OCI-LY1 (cell line): ENCODE measurements around the gene ABCA4.

ENCODE experiments used
- H2AFZ ChIP-seq: fragments of 200-600 bp; sonication (generic), shearing (Covaris generic); 2 replicates; pipeline ENCODE4 v1.6.0; 2014; ENCODE audit warnings: antibody characterized with exemption, mild to moderate bottlenecking, low read length
- H3F3A ChIP-seq: fragments of 200-600 bp; sonication (generic), shearing (Covaris generic); 2 replicates; pipeline ENCODE4 v1.6.0; 2014; ENCODE audit warnings: mild to moderate bottlenecking, antibody characterized with exemption, low read length, moderate library complexity; ENCODE audit not compliant: insufficient read depth
- H3K27ac ChIP-seq: fragments of 200-600 bp; sonication (generic); 2 replicates; pipeline ENCODE4 v1.5.1; 2014; ENCODE audit warnings: low read length, mixed run types, mild to moderate bottlenecking, low read depth; ENCODE audit not compliant: poor library complexity, severe bottlenecking
- H3K27me3 ChIP-seq: fragments of 200-600 bp; sonication (generic); 2 replicates; pipeline ENCODE4 v1.6.0; 2014; ENCODE audit warnings: antibody characterized with exemption, mild to moderate bottlenecking, low read length, moderate library complexity; ENCODE audit not compliant: insufficient read depth
- H3K36me3 ChIP-seq: fragments of 200-600 bp; sonication (generic); 2 replicates; pipeline ENCODE4 v1.6.1; 2014; ENCODE audit warnings: mild to moderate bottlenecking, antibody characterized with exemption, low read length, moderate library complexity, mixed read lengths; ENCODE audit not compliant: insufficient read depth
- H3K4me1 ChIP-seq: fragments of 200-600 bp; sonication (generic); 2 replicates; pipeline ENCODE4 v1.5.1; 2014; ENCODE audit warnings: mild to moderate bottlenecking, low read length, moderate library complexity; ENCODE audit not compliant: insufficient read depth, severe bottlenecking
- H3K4me2 ChIP-seq: fragments of 200-600 bp; sonication (generic), shearing (Covaris generic); 2 replicates; pipeline ENCODE4 v1.6.1; 2014; ENCODE audit warnings: low read length
- H3K4me3 ChIP-seq: fragments of 200-600 bp; sonication (generic); 2 replicates; pipeline ENCODE4 v1.5.1; 2014; ENCODE audit warnings: low read length, low read depth, mild to moderate bottlenecking, mixed read lengths; ENCODE audit not compliant: poor library complexity, severe bottlenecking
- H3K79me2 ChIP-seq: fragments of 200-600 bp; shearing (Covaris generic); 2 replicates; pipeline ENCODE4 v1.6.1; 2016; ENCODE audit warnings: mixed run types, low read length, mixed read lengths; ENCODE audit not compliant: insufficient read depth
- H3K9ac ChIP-seq: fragments of 200-600 bp; sonication (generic), shearing (Covaris generic); 2 replicates; pipeline ENCODE4 v1.6.1; 2014; ENCODE audit warnings: mild to moderate bottlenecking, low read length, mixed read lengths
- H3K9me2 ChIP-seq: fragments of 200-600 bp; sonication (generic), shearing (Covaris generic); 2 replicates; pipeline ENCODE4 v1.6.1; 2014; ENCODE audit warnings: low read depth, mild to moderate bottlenecking, low read length, mixed read lengths
- H3K9me3 ChIP-seq: fragments of 200-600 bp; shearing (Covaris generic); 2 replicates; pipeline ENCODE4 v1.6.1; 2014; ENCODE audit warnings: low read length, mixed read lengths
- H4K20me1 ChIP-seq: fragments of 200-600 bp; sonication (generic), shearing (Covaris generic); 2 replicates; pipeline ENCODE4 v1.6.0; 2016; ENCODE audit warnings: mild to moderate bottlenecking, low read length; ENCODE audit not compliant: insufficient read depth
- CTCF ChIP-seq: fragments of 200-600 bp; sonication (generic), shearing (Covaris generic); IDR thresholded peaks from 2 replicates; pipeline ENCODE4 v1.5.1; 2017; ENCODE audit warnings: mild to moderate bottlenecking, antibody characterized with exemption, low read length, moderate library complexity, mixed read lengths
- EZH2 ChIP-seq: fragments of 200-600 bp; sonication (generic), shearing (Covaris generic); IDR thresholded peaks from 2 replicates; pipeline ENCODE4 v1.8.0; 2017; ENCODE audit warnings: borderline replicate concordance, mixed run types, mild to moderate bottlenecking, antibody characterized with exemption, low read length, moderate library complexity, mixed read lengths

ABCA4 gene

GRCh38 chr1:94031154-94031553, 89.8 kb downstream of the ABCA4 start:
- Histone ChIP-seq H3K4me1 (no peaks in the 10 kb centered on the region), H3K4me3 (no peak overlapping the region), H3K9me2 (no peaks in the 10 kb centered on the region), H3K9ac (no peak overlapping the region), H3K27me3 (no peaks in the 10 kb centered on the region), H2AFZ (no peak overlapping the region), H3K9me3 (no peaks in the 10 kb centered on the region), H3F3A (no peaks in the 10 kb centered on the region), H4K20me1 (no peaks in the 10 kb centered on the region), H3K36me3 (no peaks in the 10 kb centered on the region), H3K27ac (no peak overlapping the region), H3K4me2 (no peak overlapping the region), H3K79me2 (no peaks in the 10 kb centered on the region)
- no peak for TF ChIP-seq CTCF
- no peak for TF ChIP-seq EZH2

- Histone ChIP-seq H3K4me3 (no peak overlapping the region), H3F3A (no peaks in the 10 kb centered on the region), H3K79me2 (no peaks in the 10 kb centered on the region), H3K9me3 (no peaks in the 10 kb centered on the region), H3K36me3 (no peaks in the 10 kb centered on the region), H2AFZ (no peak overlapping the region), H3K9me2 (no peaks in the 10 kb centered on the region), H3K27me3 (no peaks in the 10 kb centered on the region), H4K20me1 (no peaks in the 10 kb centered on the region), H3K9ac (no peak overlapping the region), H3K27ac (no peak overlapping the region), H3K4me2 (no peak overlapping the region), H3K4me1 (no peaks in the 10 kb centered on the region)
- TF ChIP-seq CTCF, result no peak
Measured at GRCh38 chr1:94029130-94029993, 91.6 kb downstream of the ABCA4 start.

GRCh38 chr1:94027721-94028515, 93.0 kb downstream of the ABCA4 start:
- Histone ChIP-seq H3K36me3 (no peaks in the 10 kb centered on the region), H3F3A (no peaks in the 10 kb centered on the region), H3K9me3 (no peaks in the 10 kb centered on the region), H3K4me1 (no peaks in the 10 kb centered on the region), H3K27ac (no peak overlapping the region), H3K4me3 (no peak overlapping the region), H3K27me3 (0 out of 2 replicates have a peak, but pooled peaks cover 5% of the 10 kb centered on the region), H3K9ac (no peak overlapping the region), H3K4me2 (no peak overlapping the region), H3K79me2 (no peaks in the 10 kb centered on the region), H4K20me1 (no peaks in the 10 kb centered on the region), H2AFZ (no peak overlapping the region), H3K9me2 (no peaks in the 10 kb centered on the region)
- TF ChIP-seq EZH2 (no peak), CTCF (no peak)
